Stimulated activated CD8-positive, alpha-beta memory T cell treated with anti-CD3 and anti-CD28 coated beads, Interleukin-12 subunit alpha, Interleukin-12 subunit beta, amount 100 ng/mL, for 1 hour (primary cell): ENCODE data around the gene ADCYAP1R1.

ENCODE experiments used
- DNase-seq: peaks from one replicate; pipeline ENCODE4 v3.0.0-alpha.2; 2020; ENCODE audit warnings: low read depth

ADCYAP1R1 gene

DNA sequence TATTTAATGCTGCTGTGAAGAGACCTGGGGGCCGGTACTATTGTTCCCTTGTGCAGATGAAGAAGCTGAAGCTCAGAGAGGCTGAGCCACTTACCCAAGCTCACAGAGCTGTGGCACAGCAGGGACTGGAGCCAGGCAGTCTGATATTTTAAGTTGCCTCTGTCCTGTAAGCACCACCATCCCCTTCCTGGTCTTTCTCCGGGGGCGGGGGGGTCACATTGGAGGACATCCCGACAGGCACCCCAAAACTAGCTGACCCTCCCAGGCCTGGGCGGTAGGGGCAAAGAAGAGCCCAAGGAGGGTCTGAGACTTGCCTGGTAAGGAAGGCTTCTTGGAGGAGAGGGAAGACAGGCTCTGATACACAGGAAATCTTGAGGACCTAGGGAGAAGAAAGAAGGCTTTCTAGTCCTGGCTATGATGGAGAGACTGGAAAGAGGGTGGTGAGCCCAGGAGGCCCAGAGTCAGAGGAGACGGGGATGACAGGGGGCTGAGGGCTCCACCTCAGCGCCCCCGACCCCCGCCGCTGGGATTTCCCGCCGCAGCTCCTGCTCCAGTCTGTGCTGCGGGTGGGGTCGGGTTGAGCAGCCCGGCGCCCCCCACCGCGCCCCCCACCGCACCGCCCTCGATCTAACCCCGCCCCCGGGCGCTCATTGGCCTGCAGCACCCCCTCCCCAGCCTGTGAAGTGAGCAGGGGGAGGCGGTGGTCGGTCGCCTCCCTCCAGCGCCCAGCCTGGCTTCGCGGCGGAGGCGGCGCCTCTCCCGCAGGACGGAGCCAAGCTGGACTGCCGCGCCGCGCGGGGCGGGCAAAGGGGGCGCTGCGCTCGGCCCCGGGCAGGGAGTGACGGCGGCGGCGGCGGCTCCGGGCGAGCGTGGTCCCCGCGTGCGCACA, at the start of gene ADCYAP1R1:
Gene ADCYAP1R1 (plus strand): TSS at position 711 of the 889 bp plus-strand sequence. CDS start 10,957 bp downstream, outside the sequence.
- DNase-seq = no peak

DNA sequence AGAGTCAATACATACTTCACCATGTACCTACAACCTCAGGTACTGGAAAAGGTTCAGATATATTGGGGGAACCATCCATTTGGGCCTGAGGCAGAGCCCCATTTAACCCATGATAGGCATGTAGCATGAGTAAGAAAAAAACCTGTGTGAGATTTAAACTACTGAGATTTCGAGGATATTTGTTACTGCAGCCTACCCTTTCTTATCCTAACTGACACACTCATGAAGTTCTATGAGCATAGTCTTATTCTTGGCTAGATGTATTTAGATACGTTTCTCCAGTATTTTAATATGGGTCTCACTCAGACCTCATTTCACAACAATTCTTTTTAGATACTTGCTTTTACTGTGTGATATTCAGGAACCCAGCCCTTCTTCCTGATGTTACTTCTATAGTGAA, 49.0 kb upstream of the ADCYAP1R1 start:
- no peak for DNase-seq

GRCh38 chr7:31003721-31004120, 48.4 kb upstream of the ADCYAP1R1 start:
- DNase-seq = no peak

GRCh38 chr7:31004393-31004792, 47.7 kb upstream of the ADCYAP1R1 start:
- DNase-seq = no peak

DNA sequence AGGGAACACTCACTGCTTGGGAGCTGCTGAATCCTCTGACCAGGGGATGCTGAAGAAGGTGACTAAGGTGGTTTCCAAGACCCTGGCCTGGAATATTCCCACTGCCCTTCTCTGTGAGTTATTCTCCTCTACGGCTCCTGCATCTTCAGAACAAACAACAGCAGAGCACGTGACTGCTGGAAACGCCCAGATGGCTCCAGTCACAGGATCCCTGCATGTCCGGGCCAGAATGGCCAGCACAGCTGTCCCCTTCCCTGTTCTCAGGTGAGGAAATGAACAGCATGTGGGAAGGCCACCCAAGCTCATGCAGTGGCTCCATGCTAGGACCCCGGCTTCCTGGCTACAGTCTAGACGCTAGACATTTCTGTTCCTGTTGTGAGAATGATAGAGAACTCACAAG, 45.3 kb upstream of the ADCYAP1R1 start:
- DNase-seq = no peak

DNA sequence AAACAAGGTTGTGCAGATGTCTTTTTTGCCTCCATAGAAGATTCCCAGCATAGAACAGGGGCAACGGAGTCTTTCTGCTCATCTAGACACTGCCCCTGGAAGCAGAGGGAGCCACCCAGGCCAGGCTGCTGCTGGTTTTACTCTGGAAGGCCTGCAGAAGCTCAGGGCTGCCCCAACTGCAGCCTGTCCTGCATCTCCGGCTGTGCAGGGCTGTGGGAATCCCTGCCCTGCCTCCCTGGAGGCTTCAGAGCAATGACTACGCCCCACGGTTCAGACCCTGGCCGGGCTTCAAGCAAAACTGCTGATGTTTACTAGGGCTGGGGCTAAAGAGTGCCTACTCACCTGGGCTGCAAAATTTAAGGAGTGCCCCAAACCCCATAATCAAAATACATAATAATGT, 44.5 kb upstream of the ADCYAP1R1 start:
- no peak for DNase-seq

GRCh38 chr7:31014826-31015225, 37.3 kb upstream of the ADCYAP1R1 start:
- no peak for DNase-seq

DNA sequence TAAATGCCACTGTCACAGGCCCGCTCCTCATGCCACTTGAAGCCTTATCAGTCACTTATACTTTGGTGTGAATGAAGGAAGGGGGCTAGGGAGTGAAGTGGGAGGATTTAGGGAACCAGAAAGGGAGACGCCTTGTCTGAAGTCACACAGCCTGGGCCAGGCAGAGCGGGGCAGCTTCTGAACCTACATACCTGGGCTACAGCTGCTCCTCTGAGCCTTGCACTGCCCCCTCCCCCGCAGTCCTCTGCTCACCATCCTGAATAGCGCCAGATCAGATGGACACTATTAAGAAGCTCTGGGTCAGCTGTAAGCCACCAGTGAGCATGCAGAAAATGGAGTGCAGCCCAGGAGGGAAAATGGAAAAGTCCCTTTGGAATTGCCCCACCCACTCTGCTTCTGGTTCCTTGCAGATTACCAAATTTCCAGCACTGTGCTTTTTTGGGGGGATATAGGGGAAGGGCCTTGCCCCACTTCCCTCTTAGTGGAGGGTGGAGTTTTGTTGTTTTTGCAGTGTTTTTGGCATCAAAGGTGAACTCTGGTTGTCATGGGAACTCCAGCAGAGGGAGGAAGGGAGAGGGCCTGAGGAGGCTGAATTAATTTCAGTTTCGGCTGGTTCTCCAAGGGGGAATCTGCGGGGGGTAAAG, 35.0 kb upstream of the ADCYAP1R1 start:
- no peak for DNase-seq

- no peak for DNase-seq
Observed at GRCh38 chr7:31017721-31018120, 34.4 kb upstream of the ADCYAP1R1 start.

- DNase-seq = no peak
Observed at GRCh38 chr7:31019509-31019908, 32.6 kb upstream of the ADCYAP1R1 start.

- DNase-seq = no peak
Observed at GRCh38 chr7:31020161-31020560, 31.9 kb upstream of the ADCYAP1R1 start.

DNA sequence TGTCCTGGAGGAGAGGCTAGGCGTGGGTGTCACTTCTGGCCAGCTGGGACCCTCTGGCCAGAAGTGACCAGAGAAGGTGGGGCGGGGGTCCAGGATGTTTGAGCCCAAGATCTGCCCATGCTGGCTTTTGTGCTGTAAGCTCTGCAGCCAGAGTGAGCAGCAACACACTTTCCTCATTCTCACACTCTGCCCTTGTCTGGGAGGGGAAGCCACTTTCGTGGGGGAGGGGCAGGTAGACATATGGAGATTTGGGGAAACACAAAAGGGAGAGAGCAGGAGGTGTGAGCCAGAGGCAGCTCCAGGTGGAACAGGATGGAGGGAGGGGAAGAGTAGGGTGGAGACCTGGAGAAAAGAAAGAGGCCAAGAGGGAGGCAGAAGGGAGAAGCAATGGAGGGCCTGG, 31.5 kb upstream of the ADCYAP1R1 start:
- no peak for DNase-seq

DNA sequence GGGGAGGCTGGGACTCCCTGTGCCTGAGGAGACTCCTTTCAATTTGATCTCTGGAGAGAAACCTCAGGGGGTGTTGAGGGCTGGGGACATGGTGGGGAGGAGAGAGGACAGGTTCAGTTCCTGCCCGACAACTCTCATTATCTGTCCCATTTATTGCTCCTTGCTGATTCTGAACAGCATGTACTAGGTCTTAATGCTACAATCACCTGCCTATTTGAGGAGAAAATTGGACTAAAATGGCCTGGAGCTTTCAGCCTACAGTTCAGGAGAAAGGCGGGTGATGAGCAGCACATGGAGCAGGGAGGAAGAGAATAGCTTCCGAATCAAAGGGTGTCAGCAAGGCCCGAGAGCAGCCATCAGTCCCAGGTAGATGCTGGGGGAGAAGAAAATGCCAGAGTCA, 30.0 kb upstream of the ADCYAP1R1 start:
- no peak for DNase-seq

GRCh38 chr7:31022726-31023125, 29.4 kb upstream of the ADCYAP1R1 start:
- no peak for DNase-seq

GRCh38 chr7:31023877-31024276, 28.2 kb upstream of the ADCYAP1R1 start:
- no peak for DNase-seq

GRCh38 chr7:31027161-31027965, 24.7 kb upstream of the ADCYAP1R1 start:
- DNase-seq = no peak

- no peak for DNase-seq
Observed at GRCh38 chr7:31028006-31028405, 24.1 kb upstream of the ADCYAP1R1 start.

- no peak for DNase-seq
Observed at GRCh38 chr7:31028417-31028992, 23.6 kb upstream of the ADCYAP1R1 start.

GRCh38 chr7:31029251-31030042, 22.7 kb upstream of the ADCYAP1R1 start:
- no peak for DNase-seq

DNA sequence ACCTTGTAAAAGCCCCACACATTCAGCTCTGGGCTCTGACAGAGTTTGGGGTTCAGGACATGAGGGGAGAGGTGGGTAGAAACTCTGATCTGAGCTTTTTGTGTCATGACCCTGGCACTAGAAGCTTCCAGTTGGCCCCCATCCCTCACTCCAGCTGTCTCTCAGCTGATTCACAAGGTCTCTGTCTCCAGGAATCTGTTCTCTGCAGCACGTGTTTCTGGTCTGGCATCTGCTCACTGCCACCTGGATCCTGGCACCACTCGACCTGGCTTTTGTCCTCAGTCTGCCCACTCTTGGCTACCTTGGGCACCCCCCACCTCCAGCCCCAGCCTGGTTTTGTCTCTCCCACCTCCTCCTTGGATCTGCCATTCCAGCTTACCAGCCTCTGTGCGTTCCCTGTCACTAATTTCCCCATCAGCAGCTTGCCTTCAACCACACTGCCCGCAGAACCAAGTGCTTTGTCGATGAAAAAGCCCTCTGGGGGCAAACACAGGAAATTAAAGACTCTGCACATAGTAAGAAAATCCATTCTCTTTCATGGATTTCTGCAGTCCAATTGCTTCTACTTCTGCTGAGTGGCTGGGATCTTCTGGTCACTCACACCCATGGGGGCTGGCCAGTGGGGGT, 18.3 kb upstream of the ADCYAP1R1 start:
- no peak for DNase-seq

DNA sequence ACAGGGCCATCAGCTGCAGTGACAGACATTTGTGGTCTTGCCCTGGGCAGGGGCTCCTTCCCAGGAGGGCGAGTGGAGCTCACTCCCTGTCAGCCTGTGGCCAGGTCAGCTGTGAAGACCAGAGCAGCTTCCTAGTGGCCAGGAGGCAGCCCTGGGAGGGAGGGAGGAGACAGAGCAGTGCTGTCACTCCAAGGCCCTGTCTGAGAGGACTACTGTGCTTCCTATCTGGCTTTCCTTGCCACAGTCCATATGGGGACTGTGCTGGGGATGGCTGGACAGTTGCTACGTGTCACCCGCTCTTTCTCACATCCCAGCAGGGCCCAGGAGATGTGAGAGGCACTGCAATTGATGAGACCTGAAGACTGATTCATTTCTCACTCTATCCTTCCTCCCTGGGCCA, 15.2 kb upstream of the ADCYAP1R1 start:
- no peak for DNase-seq
